HG02571 (cell line): ENCODE measurements around the gene PRADC1.
A peak's percentile ranks its signal among the peaks of the same experiment; 100 is the strongest.

Experiments
- ATAC-seq: cut with Tn5 transposase; IDR thresholded peaks from one replicate; pipeline ENCODE4 v1.9.1; 2021; ENCODE audit warnings: mild to moderate bottlenecking, moderate library complexity; ENCODE audit not compliant: unreplicated experiment

The PRADC1 gene

DNA sequence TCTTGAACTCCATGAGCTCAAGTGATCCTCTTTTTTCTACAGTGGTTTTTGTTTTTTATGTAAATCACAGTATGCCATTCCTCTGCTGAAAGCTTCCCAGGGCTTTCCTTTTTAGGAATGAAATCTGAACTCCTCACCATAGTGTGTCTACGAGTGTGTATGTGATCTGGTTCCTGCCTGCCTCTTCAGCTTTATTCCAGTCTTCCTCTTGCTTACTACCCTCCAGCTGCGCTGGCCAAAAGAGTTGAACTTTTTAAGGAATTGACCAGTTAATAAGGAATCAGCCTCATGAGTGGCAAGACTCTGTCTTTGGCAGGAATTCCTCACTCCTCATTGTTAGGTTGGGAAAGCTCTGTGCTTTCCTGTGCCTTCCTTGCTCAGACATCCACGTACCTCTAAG is 5.1 kb upstream of the PRADC1 start:
- ATAC-seq: no peak

- no peak for ATAC-seq
Measured at GRCh38 chr2:73237168-73237567, 4.1 kb upstream of the PRADC1 start.

- no peak for ATAC-seq
Measured at GRCh38 chr2:73235315-73236028, 2.4 kb upstream of the PRADC1 start.

DNA sequence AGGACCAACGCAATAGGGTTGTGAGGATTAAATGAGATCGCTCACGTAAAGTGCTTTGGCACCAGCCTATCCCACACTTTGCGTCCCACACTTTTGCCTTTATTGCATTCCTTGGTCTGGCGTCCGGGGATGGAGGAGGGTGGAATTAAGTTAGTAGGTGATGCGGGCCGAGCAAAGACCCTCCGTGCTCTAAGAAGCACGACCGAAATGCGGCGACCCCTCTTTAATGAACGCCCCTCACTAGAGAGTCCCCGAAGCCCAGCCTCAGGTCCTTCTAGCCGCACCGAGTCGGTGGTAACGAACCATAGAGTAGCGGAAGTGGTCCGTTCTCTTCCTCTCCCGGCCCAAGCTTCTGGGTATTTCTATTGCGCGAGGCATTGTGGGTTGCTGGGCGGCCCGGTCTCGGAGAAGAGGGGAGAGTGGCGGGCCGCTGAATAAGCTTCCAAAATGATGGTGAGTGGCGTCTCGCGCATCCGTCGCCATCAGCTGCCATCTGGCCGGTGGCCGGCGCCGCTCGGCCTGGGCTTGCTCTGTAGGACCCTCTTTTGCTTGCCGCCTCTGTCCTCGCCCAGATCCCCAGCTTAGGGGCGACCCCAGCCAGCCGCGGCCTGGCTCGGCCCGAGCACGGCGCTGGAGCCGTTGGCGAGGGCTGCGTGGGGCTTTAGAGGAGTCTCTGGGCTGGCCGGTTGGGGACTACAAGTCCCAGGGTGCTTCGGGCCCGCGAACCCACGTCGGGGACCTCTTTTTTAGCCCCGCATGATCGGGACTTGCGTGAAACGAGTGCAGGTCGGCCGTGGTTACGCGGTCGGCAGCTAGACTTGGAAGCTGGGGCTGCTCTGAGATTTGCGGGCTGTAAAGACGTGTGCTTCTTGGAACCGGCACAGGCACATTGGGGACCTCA is 1.1 kb upstream of the PRADC1 start, which contains the start of gene CCT7:
TSS of gene CCT7 (plus strand) at position 377 of the 901 bp plus-strand sequence. CDS start at position 448, 71 bp downstream.
- ATAC-seq: peak; percentile 62

GRCh38 chr2:73232403-73233153 is 461 bp downstream of the PRADC1 start:
- ATAC-seq: peak; percentile 4

DNA sequence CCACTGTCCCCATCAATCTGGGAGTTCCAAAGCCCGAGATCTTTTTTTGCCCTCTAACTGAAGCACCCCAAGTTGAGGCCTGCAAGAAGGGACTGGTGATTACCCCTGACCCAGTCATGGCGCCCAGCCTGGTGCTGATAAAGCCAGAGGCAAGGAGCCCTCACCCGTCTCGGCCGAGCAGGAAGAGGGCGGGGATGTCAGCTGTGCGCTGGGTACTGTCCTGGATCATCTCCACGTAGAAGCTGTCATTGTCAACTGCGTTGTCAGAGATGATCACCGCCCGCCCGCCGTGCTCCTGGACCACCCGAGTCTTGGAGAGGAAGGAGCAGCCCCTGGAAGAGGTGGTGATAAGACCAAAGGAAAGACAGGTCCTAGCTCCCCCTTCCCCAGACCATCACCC is 4.4 kb downstream of the PRADC1 start:
- no peak for ATAC-seq

DNA sequence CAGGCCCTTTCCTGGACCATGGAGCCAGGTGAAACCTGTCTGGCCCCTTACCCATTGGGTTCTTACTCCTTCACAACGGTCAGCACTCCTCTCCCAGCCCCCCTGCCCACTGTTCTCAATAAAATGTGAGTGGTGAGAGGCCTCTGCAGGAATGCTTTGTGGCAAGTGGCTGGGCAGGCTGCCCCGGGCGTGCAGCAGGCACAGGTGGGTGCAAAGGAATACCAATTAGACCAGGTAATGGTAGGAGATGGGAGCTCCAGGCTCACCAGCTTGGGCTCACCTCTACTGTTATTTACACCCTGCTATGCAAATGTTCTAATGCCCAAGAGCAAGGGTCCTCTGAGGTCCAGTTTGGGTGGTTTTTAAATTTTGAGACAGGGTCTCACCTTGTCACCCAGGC is 6.0 kb downstream of the PRADC1 start:
- no peak for ATAC-seq

- ATAC-seq: no peak
Measured at GRCh38 chr2:73225513-73226360, 7.3 kb downstream of the PRADC1 start.

DNA sequence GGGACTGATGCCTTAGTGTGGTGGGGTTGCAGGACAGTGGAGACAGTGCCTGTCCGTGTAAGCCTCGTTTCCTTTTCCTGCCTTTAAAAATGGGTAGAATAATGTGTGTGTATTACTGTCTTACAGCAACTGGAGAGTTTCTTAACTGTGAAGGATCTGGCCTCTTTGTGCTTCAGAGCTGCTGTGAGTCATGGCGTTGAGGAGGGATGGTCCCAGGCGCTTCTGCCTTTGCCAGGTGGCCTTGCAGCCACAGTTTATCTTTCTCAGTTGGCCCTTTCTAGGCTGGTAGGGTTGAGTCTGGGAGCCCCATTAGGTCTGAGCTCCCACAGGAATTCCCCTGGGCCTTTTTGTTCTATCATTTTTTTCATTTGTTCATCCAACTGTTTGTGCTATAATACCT is 9.2 kb downstream of the PRADC1 start:
- ATAC-seq: no peak

DNA sequence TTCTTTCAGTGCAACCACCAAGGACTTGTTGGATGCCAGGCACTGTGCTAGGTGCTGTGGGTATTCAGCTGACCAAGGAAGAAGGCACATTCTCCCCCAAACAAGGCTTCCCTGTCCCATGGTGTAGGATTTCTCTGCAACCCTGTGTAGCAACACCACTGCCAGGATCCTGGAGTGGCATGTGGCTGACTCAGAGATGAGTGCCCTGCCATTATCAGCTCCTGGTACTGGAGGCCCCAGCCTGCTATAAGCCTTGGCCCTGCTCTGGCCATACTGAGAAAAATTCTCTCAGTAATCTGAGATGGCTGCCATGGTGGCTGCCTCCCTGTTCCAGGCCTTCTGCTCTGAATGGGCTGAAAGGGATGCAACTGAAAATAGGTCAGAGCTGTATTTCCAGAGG is 14.7 kb downstream of the PRADC1 start:
- ATAC-seq: no peak

- no peak for ATAC-seq
Measured at GRCh38 chr2:73217826-73218225, 15.2 kb downstream of the PRADC1 start.

DNA sequence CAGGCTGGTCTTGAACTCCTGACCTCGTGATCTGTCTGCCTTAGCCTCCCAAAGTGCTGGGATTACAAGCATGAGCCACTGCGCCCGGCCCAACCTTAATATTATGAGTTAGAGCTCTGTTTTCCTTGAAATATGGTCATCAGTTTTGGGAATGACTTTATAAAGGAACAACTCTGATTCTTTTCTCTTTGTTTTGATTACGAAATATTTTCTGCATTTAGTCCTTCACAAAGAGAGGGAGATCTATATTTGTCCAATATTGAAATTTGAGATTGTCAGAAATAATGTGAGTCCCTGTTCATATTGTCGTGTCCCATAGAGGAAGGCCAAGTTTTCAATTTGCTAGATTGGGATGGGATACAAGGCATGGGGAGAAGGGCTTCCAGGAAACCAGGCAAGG is 15.9 kb downstream of the PRADC1 start:
- no peak for ATAC-seq

GRCh38 chr2:73215254-73215653 is 17.8 kb downstream of the PRADC1 start:
- no peak for ATAC-seq

- peak; percentile 91 for ATAC-seq
Measured at GRCh38 chr2:73214120-73215035, 18.7 kb downstream of the PRADC1 start, which contains the start of gene SMYD5. Gene SMYD5, plus strand, starts transcription at chr2:73214245. Its CDS starts 22 bp downstream, at chr2:73214267.

DNA sequence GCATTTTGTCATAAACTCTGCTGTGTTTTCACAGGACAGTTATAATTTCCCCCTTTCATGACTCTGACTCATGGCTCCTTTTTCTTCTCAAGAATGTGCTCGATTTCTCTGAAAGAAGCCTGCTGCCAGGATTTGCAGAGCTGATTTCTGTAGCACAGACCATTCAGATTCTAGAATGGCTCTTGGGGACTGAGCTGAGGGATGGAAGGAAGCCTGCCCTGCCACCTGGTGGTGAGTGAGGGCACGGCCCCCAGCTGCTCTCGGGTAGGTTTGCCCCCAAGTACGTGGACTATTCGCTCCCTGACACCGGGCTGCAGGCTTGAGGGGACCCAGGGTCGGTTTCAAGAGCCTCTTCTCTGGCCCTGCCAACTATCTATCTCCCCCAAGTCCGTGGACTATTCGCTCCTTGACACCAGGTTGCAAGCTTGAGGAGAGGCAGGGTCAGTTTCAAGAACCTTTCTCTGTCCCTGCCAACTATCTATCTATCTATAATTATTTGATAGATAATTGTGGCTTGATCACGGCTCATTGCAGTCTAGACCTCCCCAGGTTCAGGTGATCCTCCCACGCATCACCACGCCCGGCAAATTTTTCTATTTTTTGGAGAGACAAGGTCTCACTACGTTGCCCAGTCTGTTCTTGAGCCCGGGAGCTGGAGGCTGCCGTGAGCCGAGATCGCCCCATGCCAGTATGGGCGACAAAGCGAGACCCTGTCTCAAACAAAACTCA is 20.4 kb downstream of the PRADC1 start:
- ATAC-seq: peak; percentile 57

DNA sequence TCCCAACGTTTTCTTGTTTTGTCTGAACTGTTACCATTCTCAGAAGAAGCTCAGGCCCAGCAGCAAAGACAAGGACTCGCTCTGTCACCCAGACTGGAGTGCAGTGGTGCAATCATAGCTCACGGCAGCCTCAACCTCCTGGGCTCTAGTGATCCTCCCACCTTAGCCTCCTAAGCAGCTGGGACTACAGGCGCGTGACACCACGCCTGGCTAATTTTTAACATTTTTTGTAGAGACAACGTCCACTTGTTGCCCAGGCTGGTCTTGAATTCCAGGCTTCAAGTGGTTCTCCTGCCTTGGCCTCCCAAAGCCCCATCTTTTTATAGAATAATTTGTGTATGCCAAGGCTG is 21.0 kb downstream of the PRADC1 start:
- ATAC-seq: no peak

GRCh38 chr2:73210696-73211095 is 22.3 kb downstream of the PRADC1 start:
- no peak for ATAC-seq

- no peak for ATAC-seq
Measured at GRCh38 chr2:73210019-73210418, 23.0 kb downstream of the PRADC1 start.

DNA sequence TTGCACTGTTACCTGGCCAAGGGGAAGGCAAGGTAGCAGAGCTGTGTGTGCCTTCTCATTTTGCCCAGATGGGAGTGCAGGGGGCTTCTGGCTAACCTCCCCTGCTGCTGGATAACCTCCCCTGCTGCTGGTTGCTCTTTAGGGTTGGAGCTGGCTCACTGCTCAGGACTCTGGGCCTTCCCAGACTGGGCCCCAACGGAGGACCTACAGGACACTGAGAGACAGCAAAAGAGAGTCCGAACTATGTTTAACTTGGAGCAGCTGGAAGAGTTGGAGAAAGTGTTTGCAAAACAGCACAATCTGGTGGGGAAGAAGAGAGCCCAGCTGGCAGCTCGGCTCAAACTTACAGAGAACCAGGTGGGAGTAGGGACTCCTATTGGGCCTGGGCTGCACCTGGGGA is 24.8 kb downstream of the PRADC1 start:
- ATAC-seq: no peak
